H9 (cell line): ENCODE data around the gene HCST. TPM values are rescaled to one million over a fixed set of nuclear protein-coding genes. Genes with fewer than 3 reads are reported as not detected.
A peak's percentile ranks its signal among the peaks of the same experiment; 100 is the strongest.

Source experiments
- DNase-seq: peaks from one replicate; pipeline ENCODE4 v3.0.0-alpha.2; 2017
- H2AFZ ChIP-seq: one replicate; pipeline ENCODE4 v1.6.1; 2013; ENCODE audit warnings: mild to moderate bottlenecking, low read length, control low read depth, moderate library complexity
- H2AK5ac ChIP-seq: 2 replicates; pipeline ENCODE4 v1.6.1; 2013; ENCODE audit warnings: low read length, control low read depth, mixed read lengths; ENCODE audit not compliant: insufficient read length
- H2BK120ac ChIP-seq: one replicate; pipeline ENCODE4 v1.6.1; 2013; ENCODE audit warnings: low read depth, mild to moderate bottlenecking, low read length, control low read depth, inconsistent platforms; ENCODE audit not compliant: poor library complexity, severe bottlenecking
- H2BK12ac ChIP-seq: 2 replicates; pipeline ENCODE4 v1.6.1; 2013; ENCODE audit warnings: low read length, control low read depth, mixed read lengths, low read depth; ENCODE audit not compliant: insufficient read length
- H2BK15ac ChIP-seq: 2 replicates; pipeline ENCODE4 v1.6.1; 2013; ENCODE audit warnings: low read depth, low read length, control low read depth
- H2BK20ac ChIP-seq: one replicate; pipeline ENCODE4 v1.6.1; 2013; ENCODE audit warnings: low read depth, mild to moderate bottlenecking, low read length, control low read depth, inconsistent platforms; ENCODE audit not compliant: poor library complexity, severe bottlenecking
- H2BK5ac ChIP-seq: 2 replicates; pipeline ENCODE4 v1.6.1; 2013; ENCODE audit warnings: low read length, control low read depth, mixed read lengths; ENCODE audit not compliant: insufficient read length
- H3K14ac ChIP-seq: 2 replicates; pipeline ENCODE4 v1.6.1; 2013; ENCODE audit warnings: low read length, control low read depth; ENCODE audit not compliant: insufficient read depth
- H3K18ac ChIP-seq: 2 replicates; pipeline ENCODE4 v1.6.1; 2013; ENCODE audit warnings: low read depth, mild to moderate bottlenecking, mixed read lengths, low read length, control low read depth; ENCODE audit not compliant: insufficient read length
- H3K23ac ChIP-seq: 2 replicates; pipeline ENCODE4 v1.6.1; 2013; ENCODE audit warnings: low read length, control low read depth, mixed read lengths, low read depth; ENCODE audit not compliant: insufficient read length
- H3K23me2 ChIP-seq: 2 replicates; pipeline ENCODE4 v1.6.1; 2013; ENCODE audit warnings: low read depth, mild to moderate bottlenecking, mixed read lengths, low read length, control low read depth; ENCODE audit not compliant: insufficient read length, poor library complexity, severe bottlenecking
- H3K27ac ChIP-seq: 2 replicates; pipeline ENCODE4 v1.5.1; 2013; ENCODE audit warnings: low read length, control low read depth, mixed read lengths, low read depth; ENCODE audit not compliant: insufficient read length
- H3K27me3 ChIP-seq: 2 replicates; pipeline ENCODE4 v1.6.1; 2013; ENCODE audit warnings: low read length, control low read depth, inconsistent platforms; ENCODE audit not compliant: insufficient read depth
- H3K4ac ChIP-seq: 2 replicates; pipeline ENCODE4 v1.6.1; 2013; ENCODE audit warnings: low read depth, mild to moderate bottlenecking, control low read depth, inconsistent platforms, low read length, moderate library complexity
- H3K4me1 ChIP-seq: 2 replicates; pipeline ENCODE4 v1.6.1; 2013; ENCODE audit warnings: low read length, control low read depth, inconsistent platforms; ENCODE audit not compliant: insufficient read depth
- H3K4me2 ChIP-seq: 2 replicates; pipeline ENCODE4 v1.6.1; 2013; ENCODE audit warnings: low read length, control low read depth, mixed read lengths; ENCODE audit not compliant: insufficient read length, insufficient read depth
- H3K56ac ChIP-seq: 2 replicates; pipeline ENCODE4 v1.6.1; 2013; ENCODE audit warnings: low read depth, mild to moderate bottlenecking, mixed read lengths, low read length, control low read depth; ENCODE audit not compliant: insufficient read length
- H3K79me1 ChIP-seq: 2 replicates; pipeline ENCODE4 v1.6.1; 2013; ENCODE audit warnings: low read depth, mild to moderate bottlenecking, moderate library complexity, low read length, control low read depth, inconsistent platforms; ENCODE audit not compliant: insufficient read depth, poor library complexity, severe bottlenecking
- H3K79me2 ChIP-seq: 2 replicates; pipeline ENCODE4 v1.6.1; 2013; ENCODE audit warnings: low read length, control low read depth, inconsistent platforms; ENCODE audit not compliant: insufficient read depth
- H3K9ac ChIP-seq: 2 replicates; pipeline ENCODE4 v1.6.1; 2013; ENCODE audit warnings: low read length, control low read depth, mixed read lengths; ENCODE audit not compliant: insufficient read length; ENCODE audit errors: extremely low read depth
- H3K9me3 ChIP-seq: one replicate; pipeline ENCODE4 v1.6.1; 2013; ENCODE audit warnings: low read depth, low read length, inconsistent platforms; ENCODE audit not compliant: control insufficient read depth
- H3T11ph ChIP-seq: one replicate; pipeline ENCODE4 v1.6.1; 2013; ENCODE audit warnings: mild to moderate bottlenecking, low read length, control low read depth, inconsistent platforms
- H4K20me1 ChIP-seq: one replicate; pipeline ENCODE4 v1.6.1; 2013; ENCODE audit not compliant: control insufficient read depth, insufficient read length, insufficient read depth
- H4K5ac ChIP-seq: 2 replicates; pipeline ENCODE4 v1.6.1; 2013; ENCODE audit warnings: low read depth, mild to moderate bottlenecking, mixed read lengths, low read length, control low read depth; ENCODE audit not compliant: insufficient read length
- H4K8ac ChIP-seq: replicated peaks from 2 replicates; pipeline ENCODE4 v1.6.1; 2013; ENCODE audit warnings: low read length, control low read depth, mixed read lengths, low read depth; ENCODE audit not compliant: insufficient read length
- H4K91ac ChIP-seq: 2 replicates; pipeline ENCODE4 v1.6.1; 2013; ENCODE audit warnings: low read depth, mild to moderate bottlenecking, moderate library complexity, mixed read lengths, low read length, control low read depth; ENCODE audit not compliant: insufficient read length
- H3K27ac Mint-ChIP-seq, 3 experiments: 2 replicates in 2 of 3; 3 replicates in 1 of 3; pipeline ENCODE4 v1.8.0; 2020 to 2021; ENCODE audit warnings: mixed read lengths in 3 of 3, mild to moderate bottlenecking in 1 of 3, moderate library complexity in 1 of 3
- H3K27me3 Mint-ChIP-seq: 2 replicates; pipeline ENCODE4 v1.8.0; 2021; ENCODE audit warnings: low read depth, mild to moderate bottlenecking, moderate library complexity, mixed read lengths
- H3K36me3 Mint-ChIP-seq, 3 experiments: 2 replicates in 2 of 3; 3 replicates in 1 of 3; pipeline ENCODE4 v1.8.0; 2020 to 2021; ENCODE audit warnings: low read depth in 3 of 3, mixed read lengths in 3 of 3; ENCODE audit not compliant: insufficient read depth in 1 of 3
- H3K4me1 Mint-ChIP-seq, 2 experiments: 2 replicates each; pipeline ENCODE4 v1.8.0; 2020; ENCODE audit warnings: mixed read lengths in 2 of 2
- H3K4me3 Mint-ChIP-seq, 2 experiments: 2 replicates in 1 of 2; 3 replicates in 1 of 2; pipeline ENCODE4 v1.8.0; 2020 to 2021; ENCODE audit warnings: mild to moderate bottlenecking in 2 of 2, mixed read lengths in 2 of 2, moderate library complexity in 1 of 2
- H3K9me3 Mint-ChIP-seq, 2 experiments: 2 replicates in 1 of 2; 3 replicates in 1 of 2; pipeline ENCODE4 v1.8.0; 2020; ENCODE audit warnings: mild to moderate bottlenecking in 2 of 2, mixed read lengths in 2 of 2, moderate library complexity in 1 of 2
- CTCF ChIP-seq: fragments of 200-600 bp; sonication (generic); conservative IDR thresholded peaks from 3 replicates; pipeline ENCODE4 v1.8.0; 2021; ENCODE audit warnings: antibody characterized with exemption, mild to moderate bottlenecking
- WGBS: extraction: QIAGEN DNeasy Blood & Tissue Kit; methylation state at CpG from one replicate; pipeline ENCODE4 v1.1.7; 2013; ENCODE audit warnings: missing lambda C conversion rate, low lambda C conversion rate, mixed read lengths; ENCODE audit not compliant: insufficient read length; ENCODE audit errors: extremely low coverage; 5-methylcytosine and 5-hydroxymethylcytosine counted together
- total RNA-seq: library from RNA; stranded (reverse); gene quantifications from 2 replicates; pipeline ENCODE4 v1.2.1, GENCODE V29; 2021

Gene HCST
- total RNA-seq, 1 experiment from 2014 or later, result 0.68 TPM

DNA sequence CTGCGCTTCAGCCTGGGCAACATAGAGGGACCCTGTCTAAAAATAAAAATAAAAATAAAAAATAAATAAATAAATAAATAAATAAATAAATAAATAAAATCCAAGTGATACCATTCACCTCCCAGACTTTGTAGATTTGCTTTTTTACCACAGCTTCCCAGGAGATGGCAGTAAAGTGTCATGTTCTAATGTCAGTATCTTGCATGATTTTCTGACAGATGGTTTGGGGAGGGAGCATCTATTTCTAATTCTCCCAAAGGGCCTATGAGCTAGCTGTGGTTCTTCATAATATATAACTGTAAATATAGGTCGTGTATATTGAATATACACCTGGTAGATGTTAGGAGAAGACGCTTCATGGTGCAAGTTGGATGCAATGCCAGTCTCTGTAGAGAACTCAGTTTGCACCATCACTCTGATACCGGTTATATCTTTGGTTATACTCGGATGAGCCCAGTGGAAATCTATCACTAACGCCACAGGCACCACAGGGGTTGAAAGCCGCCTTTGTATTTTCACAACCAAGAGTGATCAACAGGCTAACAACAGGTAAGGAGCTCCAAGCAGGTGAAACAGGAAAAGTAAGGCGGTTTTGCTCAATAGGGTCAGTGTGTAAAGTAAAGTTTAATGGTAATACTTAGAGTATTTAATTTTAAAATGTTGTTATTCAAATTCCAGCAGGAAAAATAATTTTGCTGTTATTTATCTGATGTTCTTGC is 20.1 kb upstream of the HCST start:
- H2BK12ac ChIP-seq, result no peak overlapping the region
- H3K4me1 Mint-ChIP-seq, result peaks cover 6 to 17% of the 10 kb centered on the region in 2 experiments
- no peak overlapping the region for H2BK15ac ChIP-seq
- no peak overlapping the region for H3T11ph ChIP-seq
- WGBS, result no CpG with 5 or more reads among the region's 8 CpGs
- H3K9me3 Mint-ChIP-seq, result no peaks in the 10 kb centered on the region; a peak in 1 of 5 replicates
- H3K56ac ChIP-seq, result no peak overlapping the region
- peaks cover 5 to 14% (median 7%) of the 10 kb centered on the region in 3 experiments for H3K36me3 Mint-ChIP-seq
- H3K27me3 Mint-ChIP-seq, result peaks cover 11% of the 10 kb centered on the region
- H3K27ac Mint-ChIP-seq, result no peak overlapping the region
- no peak overlapping the region for H4K8ac ChIP-seq
- no peak overlapping the region for H2AK5ac ChIP-seq
- no peak overlapping the region for H3K4ac ChIP-seq
- H3K23me2 ChIP-seq, result no peaks in the 10 kb centered on the region
- H3K79me1 ChIP-seq, result no peaks in the 10 kb centered on the region
- no peak overlapping the region for H2BK5ac ChIP-seq
- H3K14ac ChIP-seq, result no peak overlapping the region
- H2BK120ac ChIP-seq, result no peak overlapping the region
- H3K4me3 Mint-ChIP-seq, result no peak overlapping the region
- H3K4me1 ChIP-seq, result peaks cover 2% of the 10 kb centered on the region; the same call in 1 of the 2 replicates
- no peaks in the 10 kb centered on the region for H3K9me3 ChIP-seq
- H4K20me1 ChIP-seq, result no peaks in the 10 kb centered on the region
- H3K27me3 ChIP-seq, result no peaks in the 10 kb centered on the region
- no peak overlapping the region for H3K4me2 ChIP-seq
- peak; percentile 69; the same call in 2 of the 3 replicates for TF ChIP-seq CTCF
- no peak for DNase-seq
- H3K18ac ChIP-seq, result no peak overlapping the region
- H3K79me2 ChIP-seq, result no peaks in the 10 kb centered on the region
- no peak overlapping the region for H3K27ac ChIP-seq
- no peak overlapping the region for H2BK20ac ChIP-seq
- H4K5ac ChIP-seq, result no peak overlapping the region
- H3K23ac ChIP-seq, result no peak overlapping the region
- no peak overlapping the region for H3K9ac ChIP-seq
- no peak overlapping the region for H2AFZ ChIP-seq
- H4K91ac ChIP-seq, result no peak overlapping the region
